Muscle of arm (tissue), 12 donors: ENCODE measurements around the gene SNTG2. TPM values are rescaled to one million over a fixed set of nuclear protein-coding genes. Genes with fewer than 3 reads are reported as not detected.

Source experiments
- DNase-seq: peaks from one replicate; pipeline ENCODE4 v3.0.0-alpha.2; 2013
- polyA plus RNA-seq, 12 donors: library from polyadenylated mRNA; unstranded; fragments of 120-200 nt; gene quantifications; one replicate each; pipeline ENCODE4 v1.2.1, GENCODE V29; 2013; ENCODE audit not compliant: insufficient read length in 12 of 12

The SNTG2 gene
- polyA plus RNA-seq, 12 donors = 0.13 to 0.70 (median 0.31) TPM; not detected in 3

DNA sequence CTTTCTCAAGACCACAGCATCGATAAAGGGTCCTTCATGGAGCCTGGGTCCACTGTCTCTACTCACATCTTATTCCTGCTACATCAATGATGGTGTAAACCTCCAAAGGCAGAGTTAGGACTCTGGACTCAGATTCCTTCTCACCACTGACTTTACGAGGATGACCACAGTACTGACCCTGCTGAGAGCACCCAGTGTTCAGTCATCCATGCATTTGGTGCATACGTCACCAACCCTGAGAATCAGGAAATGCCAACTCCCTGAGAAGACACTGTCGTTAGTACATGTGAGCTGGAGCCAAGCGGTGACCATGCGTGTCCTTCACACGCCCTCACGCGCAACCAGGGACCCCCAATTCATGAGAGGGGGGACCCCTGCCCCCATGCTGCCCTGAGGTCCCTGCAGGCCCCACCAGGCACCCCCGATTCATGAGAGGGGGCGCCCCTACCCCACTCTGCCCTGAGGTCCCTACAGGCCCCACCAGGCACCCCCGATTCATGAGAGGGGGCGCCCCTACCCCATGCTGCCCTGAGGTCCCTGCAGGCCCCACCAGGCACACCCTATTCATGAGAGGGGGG is 284.2 kb downstream of the SNTG2 start:
- no peak for DNase-seq

- no peak for DNase-seq
Observed at GRCh38 chr2:1235806-1236205, 285.2 kb downstream of the SNTG2 start.

GRCh38 chr2:1236606-1237005 is 286.0 kb downstream of the SNTG2 start:
- no peak for DNase-seq

DNA sequence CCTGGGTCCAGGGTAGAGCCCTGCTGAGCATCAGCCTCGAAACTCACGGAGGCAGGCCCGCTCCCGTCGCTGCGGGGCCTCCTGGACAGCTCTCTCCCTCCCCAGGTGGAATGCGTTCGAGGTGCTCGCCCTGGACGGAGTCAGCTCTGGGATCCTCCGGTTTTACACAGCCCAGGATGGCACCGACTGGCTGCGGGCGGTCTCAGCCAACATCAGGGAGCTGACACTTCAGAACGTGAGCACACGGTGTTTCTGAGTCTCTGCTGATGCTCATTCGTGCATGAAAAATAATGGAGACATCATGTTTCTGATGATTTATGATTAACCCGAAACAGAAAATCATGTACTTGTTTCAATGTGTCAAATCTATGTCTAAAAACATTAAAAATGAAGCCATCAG is 287.1 kb downstream of the SNTG2 start:
- DNase-seq = no peak

GRCh38 chr2:1238598-1239138 is 288.0 kb downstream of the SNTG2 start:
- DNase-seq = no peak

- DNase-seq = no peak
Observed at GRCh38 chr2:1245193-1245592, 294.5 kb downstream of the SNTG2 start.

GRCh38 chr2:1246239-1246638 is 295.6 kb downstream of the SNTG2 start:
- no peak for DNase-seq

GRCh38 chr2:1246991-1247390 is 296.3 kb downstream of the SNTG2 start:
- DNase-seq = no peak

DNA sequence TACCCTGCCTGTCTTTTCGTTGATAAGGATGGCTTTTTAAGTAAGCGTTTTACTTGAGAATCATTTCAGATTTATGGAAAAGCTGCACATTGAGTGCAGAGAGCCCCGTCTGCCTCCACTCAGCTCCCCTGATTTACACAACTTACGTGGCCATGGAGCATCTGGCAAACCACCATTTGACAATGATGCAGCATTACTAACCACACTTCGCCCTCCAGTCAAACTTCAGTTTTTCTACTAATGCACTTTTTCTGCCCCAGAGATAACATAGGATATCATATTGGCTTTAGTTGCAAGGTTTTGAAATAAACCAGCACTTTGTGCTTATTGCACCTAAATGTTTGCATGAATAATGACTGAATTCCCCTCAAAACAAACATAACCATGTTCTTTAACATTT is 297.5 kb downstream of the SNTG2 start:
- DNase-seq = no peak

GRCh38 chr2:1249897-1250687 is 299.4 kb downstream of the SNTG2 start:
- no peak for DNase-seq

- DNase-seq = no peak
Observed at GRCh38 chr2:1251520-1251919, 300.9 kb downstream of the SNTG2 start.

GRCh38 chr2:1253629-1254028 is 303.0 kb downstream of the SNTG2 start:
- DNase-seq = no peak

- no peak for DNase-seq
Observed at GRCh38 chr2:1254662-1255343, 304.2 kb downstream of the SNTG2 start.

DNA sequence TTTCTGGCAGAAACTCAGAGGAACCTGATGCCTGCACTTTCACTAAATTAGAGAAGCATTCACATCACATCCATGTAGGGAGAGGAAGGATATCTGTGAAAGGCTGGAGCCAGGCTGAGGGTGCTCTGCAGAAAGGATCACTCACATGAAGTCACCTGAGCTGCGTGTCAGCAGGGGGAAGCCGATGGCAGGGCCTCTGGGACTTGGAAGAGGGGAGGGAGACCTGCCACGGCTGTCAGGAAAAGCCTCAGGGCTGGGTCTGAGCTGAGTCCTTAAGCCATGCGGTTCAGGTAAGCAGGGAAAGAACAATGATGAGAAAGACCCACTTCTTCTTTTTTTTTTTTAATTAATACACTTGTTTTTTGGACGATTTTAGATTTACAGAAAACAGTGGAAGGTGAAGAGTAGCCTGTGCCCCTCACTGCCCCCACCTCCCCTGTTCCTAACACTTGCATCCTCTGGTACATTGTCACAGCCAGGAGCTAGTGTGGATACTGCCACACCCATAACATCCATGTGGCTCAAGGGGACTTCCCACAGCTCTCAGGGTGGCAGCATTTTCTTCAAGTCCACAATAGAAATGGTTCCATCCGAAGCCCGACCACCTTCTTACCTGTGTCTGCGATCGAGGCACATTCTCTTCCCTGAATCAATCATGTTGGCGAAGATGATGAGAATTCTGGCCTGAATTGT is 306.1 kb downstream of the SNTG2 start:
- DNase-seq = no peak

DNA sequence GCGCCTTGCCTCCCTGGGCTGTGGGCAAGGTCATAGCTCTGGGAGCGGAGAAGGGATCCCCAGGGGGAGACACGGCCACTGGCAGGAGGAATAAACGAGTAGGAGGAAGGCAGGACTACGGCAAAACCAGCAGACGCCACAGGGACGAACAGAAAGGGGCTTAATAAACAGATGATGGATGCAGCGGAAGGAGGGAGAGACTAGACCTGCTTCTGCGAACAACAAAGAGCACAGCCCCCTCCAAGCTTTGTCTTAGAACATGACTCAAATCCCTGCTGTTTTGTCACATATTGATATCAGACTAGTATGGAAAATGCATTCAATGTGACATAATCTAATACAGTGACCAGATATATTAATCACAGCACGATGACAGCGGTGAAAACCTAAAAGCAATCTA is 306.7 kb downstream of the SNTG2 start:
- DNase-seq = no peak

DNA sequence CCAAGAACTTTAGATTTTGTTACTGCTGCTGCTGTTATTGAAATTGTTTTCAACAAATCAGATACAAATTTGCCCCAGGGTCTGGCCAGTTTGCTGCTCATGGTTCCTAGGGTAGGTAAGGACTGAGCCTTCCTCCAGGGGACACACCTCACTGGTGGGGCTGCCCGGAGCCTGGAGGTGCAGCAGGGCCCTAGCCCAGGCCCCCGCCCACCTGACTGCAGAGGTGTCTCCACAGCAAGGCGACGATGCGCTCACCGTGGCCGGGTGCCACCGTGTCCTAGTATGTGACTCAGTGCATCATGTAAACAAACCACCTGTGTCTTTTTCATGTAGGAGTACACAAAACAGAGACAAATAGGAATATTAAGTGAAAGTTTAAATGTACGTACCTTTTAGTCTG is 309.1 kb downstream of the SNTG2 start:
- DNase-seq = no peak

- DNase-seq = no peak
Observed at GRCh38 chr2:1262609-1263008, 312.0 kb downstream of the SNTG2 start.

- DNase-seq = no peak
Observed at GRCh38 chr2:1265454-1265853, 314.8 kb downstream of the SNTG2 start.

DNA sequence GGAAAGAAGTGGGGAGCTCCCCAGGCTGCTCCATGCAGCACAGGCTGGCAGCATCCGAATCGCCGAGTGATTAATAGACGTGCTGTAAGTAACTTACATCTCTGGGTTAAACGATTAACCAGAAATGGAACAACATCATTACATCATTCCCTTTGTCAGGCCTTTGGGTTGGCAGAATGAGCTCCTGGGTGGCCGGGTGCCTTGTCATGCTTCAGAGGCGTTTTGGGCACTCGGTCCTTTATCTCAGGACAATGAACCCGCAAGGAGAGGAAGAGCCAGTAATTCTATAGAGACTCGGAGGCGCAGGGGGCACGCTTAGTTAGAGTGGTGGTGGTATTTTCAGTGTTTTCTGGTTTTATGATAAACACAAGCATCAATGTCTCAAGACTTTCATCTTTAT is 315.7 kb downstream of the SNTG2 start:
- no peak for DNase-seq

GRCh38 chr2:1268034-1268433 is 317.4 kb downstream of the SNTG2 start:
- DNase-seq = no peak

- DNase-seq = no peak
Observed at GRCh38 chr2:1269812-1270211, 319.2 kb downstream of the SNTG2 start.

GRCh38 chr2:1272835-1273234 is 322.2 kb downstream of the SNTG2 start:
- DNase-seq = no peak
